Subcutaneous adipose tissue (tissue), 4 donors: ENCODE results near the gene NHLRC4. TPM values are rescaled to one million over a fixed set of nuclear protein-coding genes. Genes with fewer than 3 reads are reported as not detected.

Experiments
- total RNA-seq, 4 donors: library from RNA; depleted of rRNA; stranded (reverse); fragments of >200 nt; gene quantifications; one replicate each; pipeline ENCODE4 v1.1.0, GENCODE V29; 2016
- TF ChIP-seq, protein P1 (sequence below): fragments of 450-650 bp; IDR thresholded peaks from one replicate; pipeline ENCODE4 v1.5.1; 2016; ENCODE audit warnings: low read depth, mild to moderate bottlenecking, control low read depth, antibody characterized with exemption, moderate library complexity

NHLRC4 gene
- total RNA-seq, 4 donors from 2014 or later = 0.85 to 3.8 (median 2.0) TPM; not detected in 1

DNA sequence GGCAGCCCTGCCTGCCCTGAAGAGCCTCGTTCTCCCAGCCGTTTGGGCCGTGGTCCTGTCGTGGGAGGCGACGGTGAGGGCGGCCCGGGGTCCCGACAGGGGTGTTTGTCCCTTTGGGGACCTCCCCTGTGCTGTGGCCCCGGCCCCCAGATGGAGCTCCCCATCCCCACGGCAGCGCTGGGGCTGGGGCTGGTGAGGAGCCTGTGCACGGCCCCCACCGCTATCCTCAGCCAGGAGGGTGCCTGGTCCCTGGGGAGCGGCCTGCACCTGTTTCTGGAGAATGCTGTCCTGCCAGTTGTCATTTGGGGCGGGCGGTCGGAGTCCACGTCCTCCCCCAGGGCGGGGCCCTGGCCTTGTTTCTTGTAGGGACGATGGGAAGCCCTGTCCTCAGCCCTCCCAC, 32.7 kb upstream of the NHLRC4 start:
- TF ChIP-seq, protein P1, sequence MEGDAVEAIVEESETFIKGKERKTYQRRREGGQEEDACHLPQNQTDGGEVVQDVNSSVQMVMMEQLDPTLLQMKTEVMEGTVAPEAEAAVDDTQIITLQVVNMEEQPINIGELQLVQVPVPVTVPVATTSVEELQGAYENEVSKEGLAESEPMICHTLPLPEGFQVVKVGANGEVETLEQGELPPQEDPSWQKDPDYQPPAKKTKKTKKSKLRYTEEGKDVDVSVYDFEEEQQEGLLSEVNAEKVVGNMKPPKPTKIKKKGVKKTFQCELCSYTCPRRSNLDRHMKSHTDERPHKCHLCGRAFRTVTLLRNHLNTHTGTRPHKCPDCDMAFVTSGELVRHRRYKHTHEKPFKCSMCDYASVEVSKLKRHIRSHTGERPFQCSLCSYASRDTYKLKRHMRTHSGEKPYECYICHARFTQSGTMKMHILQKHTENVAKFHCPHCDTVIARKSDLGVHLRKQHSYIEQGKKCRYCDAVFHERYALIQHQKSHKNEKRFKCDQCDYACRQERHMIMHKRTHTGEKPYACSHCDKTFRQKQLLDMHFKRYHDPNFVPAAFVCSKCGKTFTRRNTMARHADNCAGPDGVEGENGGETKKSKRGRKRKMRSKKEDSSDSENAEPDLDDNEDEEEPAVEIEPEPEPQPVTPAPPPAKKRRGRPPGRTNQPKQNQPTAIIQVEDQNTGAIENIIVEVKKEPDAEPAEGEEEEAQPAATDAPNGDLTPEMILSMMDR = no peak

DNA sequence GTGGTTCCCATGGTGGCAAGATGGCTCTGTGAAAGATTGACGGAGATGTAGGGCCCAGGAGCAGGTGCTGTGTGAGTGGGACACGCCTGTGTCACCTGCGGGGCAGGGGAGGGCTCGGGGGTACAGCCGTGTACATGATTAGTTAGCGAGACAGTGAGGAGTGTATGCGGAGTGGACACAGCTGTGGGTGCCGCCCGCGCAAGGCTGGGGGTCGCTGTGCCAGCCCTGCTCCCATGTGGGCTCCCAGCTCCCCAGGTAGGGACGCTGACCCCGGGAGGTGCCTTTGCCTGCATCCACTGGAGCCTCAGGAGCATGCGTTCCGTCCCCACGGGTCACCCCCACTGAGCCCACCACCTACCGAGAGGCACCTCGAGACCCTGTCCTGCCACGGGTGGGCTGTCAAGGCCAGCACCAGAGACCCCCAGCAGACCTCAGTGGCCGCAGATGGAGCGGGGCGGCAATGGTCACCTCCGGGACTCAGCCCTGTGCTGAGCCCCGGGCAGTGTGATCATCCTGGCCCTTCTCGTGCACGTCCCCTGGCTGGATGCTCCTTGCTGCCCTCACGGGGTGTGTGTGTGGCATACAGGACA, 31.9 kb upstream of the NHLRC4 start:
- TF ChIP-seq, protein P1 = no peak

DNA sequence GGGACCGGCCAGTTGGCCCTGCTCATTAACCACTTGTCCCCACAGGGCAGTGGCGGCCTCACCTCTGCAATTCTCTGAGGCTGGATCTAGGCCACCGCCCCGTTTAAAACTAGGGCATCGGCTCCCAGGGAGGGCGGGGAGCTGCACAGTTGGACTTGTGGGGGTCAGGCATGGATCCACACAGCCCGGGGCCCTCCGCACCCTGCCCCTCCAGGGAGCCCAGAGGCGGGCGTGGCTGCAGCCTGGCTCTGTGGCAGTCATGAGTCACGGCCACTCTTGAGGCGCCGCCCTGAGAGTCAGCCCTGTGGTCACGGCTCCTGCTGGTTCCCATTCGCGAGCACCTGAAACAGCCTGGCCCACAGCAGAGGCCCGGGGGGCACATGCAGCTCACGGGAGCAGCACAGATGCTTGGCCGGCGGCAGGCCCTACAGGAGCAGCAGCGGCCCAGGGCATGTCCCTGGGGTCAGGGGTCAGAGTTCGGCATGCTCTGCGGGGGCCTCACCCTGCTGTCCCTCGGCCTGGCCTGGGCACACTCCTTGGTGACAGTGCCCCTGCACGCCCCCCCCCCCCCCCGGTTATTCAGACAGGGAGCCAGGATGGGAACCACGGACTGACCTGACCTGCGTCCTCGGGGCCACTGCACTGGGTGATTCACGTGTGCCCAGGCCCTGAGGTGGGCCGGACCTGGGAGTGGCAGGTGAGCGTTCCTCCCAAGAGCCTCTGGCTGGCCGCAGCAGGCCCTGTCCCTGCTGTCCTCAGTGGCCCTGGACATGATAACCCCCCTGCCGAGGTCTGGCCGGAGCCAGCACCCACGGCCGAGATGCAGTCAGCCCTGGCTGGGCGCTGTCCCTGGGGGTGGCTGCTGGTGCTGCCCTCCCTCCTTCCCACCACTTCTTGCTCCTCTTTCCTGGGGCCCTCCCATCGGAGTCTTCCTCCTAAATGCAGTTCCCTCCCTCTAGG, 31.1 kb upstream of the NHLRC4 start:
- TF ChIP-seq, protein P1 = no peak

DNA sequence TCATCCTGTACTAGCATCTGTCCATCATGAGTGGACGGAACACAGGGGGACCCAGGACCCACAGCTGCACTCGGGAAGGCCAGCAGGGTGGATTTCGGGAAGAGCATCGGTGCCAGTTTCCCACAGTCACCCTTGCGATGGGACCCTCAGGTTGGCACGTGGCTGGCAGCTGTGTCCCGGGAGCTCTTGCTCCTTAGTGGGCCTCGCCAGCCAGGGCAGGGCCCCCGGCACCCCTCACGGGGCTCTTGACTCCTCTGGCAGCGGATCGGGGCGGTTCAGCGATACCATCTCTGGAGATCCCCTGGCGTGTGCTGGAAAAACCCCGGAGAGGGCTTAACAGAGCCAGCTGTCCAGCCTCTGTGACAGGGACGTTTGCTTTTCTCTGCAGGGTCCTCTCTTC, 30.1 kb upstream of the NHLRC4 start:
- TF ChIP-seq, protein P1 = no peak

DNA sequence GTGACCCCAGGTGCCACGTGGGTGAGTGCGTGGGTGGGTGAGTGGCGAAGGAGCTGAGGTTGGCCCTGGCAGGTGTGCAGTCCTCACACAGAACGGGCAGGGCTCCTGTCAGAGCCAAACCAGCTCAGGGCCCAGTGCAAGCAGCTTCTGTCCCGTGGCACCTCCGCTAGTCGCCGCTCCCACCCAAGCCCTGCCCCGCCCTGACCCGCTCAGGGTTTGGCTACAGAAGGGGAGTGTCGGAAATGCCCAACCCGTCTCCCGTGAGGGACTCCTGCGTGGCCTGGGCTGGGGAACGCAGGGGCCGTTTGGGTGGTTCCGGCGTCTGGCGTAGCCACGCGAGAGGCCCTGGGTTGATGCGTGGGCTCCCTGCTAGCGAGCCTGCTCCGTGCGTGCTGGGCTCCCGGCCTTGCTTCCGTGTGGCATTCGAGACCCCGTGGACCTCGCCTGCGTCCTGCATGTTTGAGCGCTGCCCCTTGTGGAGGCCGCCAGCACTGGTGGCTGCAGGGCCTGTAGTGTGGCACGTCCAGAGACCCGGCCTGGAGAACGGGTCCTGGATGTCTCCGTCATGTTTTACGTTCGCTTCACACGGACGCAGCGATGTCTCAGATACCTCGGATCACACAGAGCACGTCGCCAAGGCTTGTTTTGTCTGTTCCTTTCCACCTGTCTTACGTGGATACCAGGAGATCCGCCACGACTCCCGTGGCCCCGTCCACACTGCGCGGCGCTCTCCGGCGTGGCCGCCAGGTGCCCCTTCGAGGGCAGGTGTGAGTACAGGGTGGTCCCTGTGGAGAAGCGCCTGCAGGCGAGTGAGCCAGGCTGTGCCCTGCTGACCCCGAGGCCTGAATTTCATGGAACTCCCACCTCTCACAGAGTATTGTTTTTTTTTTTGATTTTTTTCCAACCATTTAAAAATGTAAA, 29.1 kb upstream of the NHLRC4 start:
- TF ChIP-seq, protein P1 = no peak

DNA sequence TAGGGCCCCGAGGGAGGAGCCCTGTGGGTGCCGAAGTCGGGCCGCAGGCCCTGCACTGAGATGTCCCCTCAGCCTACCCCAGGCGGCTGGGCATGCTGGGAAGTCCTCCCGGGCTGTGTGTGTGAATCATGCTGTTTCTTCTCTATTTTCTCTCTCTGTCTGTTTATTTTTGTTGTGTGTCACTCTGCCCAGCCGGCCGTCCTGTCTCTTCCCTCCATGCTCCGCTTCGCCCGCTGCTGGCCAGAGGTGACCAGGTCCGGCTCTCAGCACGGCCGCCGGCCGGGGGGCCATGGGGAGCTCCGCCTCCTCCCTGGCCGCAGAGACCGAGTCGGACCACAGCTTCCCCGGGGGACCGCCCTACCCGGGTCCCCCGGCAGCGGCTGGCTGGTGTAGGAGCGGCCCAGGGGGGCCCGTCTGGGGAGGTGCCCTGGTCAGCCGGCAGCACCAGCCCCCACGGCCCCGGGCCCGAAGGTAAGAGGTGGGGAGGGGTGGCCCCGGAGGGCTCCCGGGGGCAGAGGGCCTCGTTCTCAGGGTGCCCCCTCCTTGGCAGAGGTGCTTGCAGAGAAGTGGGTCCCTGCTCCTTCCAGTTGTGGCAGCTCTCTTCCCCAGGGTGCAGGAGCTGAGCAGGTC, 26.8 kb upstream of the NHLRC4 start:
- TF ChIP-seq, protein P1 = no peak
